Measurements from ENCODE around the gene LRRC4B. TPM values are rescaled to one million over a fixed set of nuclear protein-coding genes. Genes with fewer than 3 reads are reported as not detected.

The LRRC4B gene
- total and polyA plus RNA-seq, 2 of the 4 experiments (the other 2 are of a cell fraction) = 0.03 TPM; not detected in 1

GRCh38 chr19:50520822-50521465 lies 47.3 kb downstream of the LRRC4B start:
- Histone ChIP-seq H4K8ac (ENCODE audit: low read depth in 2 of 2, low read length in 2 of 2) (no peak overlapping the region), H3K4me3 (ENCODE audit: insufficient read depth, low read depth, low read length) (no peak overlapping the region), H2AFZ (replicated peaks; ENCODE audit: low read length, poor library complexity) (no peak overlapping the region), H2BK5ac (ENCODE audit: low read depth, low read length, poor library complexity, severe bottlenecking) (no peak overlapping the region), H4K91ac (ENCODE audit: insufficient read depth, low read depth, low read length) (no peak overlapping the region), H2AK9ac (replicated peaks; ENCODE audit: low read depth, low read length, poor library complexity) (no peak overlapping the region), H2BK15ac (ENCODE audit: low read depth, low read length) (no peak overlapping the region), H3K79me1 (ENCODE audit: low read depth in 1 of 2, low read length in 2 of 2) (no peaks in the 10 kb centered on the region), H3K27me3 (ENCODE audit: control insufficient read depth, insufficient read depth, low read length) (no peaks in the 10 kb centered on the region), H3K23ac (ENCODE audit: low read depth, low read length) (no peak overlapping the region), H3K56ac (ENCODE audit: extremely low read depth, insufficient read depth, low read length) (no peak overlapping the region), H3K36me3 (ENCODE audit: control insufficient read depth, insufficient read depth, low read length) (no peaks in the 10 kb centered on the region), H3K14ac (replicated peaks; ENCODE audit: low read depth, low read length) (no peak overlapping the region), H3K27ac (ENCODE audit: insufficient read depth, low read length) (no peak overlapping the region), H3K9me3 (ENCODE audit: control insufficient read depth, insufficient read depth, low read length) (no peaks in the 10 kb centered on the region), H2BK20ac (ENCODE audit: low read depth, low read length) (no peak overlapping the region), H2AK5ac (ENCODE audit: low read depth, low read length) (no peak overlapping the region), H3K9ac (ENCODE audit: low read depth, low read length) (no peak overlapping the region), H3K9me1 (ENCODE audit: insufficient read depth, low read length) (no peaks in the 10 kb centered on the region), H2BK120ac (ENCODE audit: low read depth, low read length) (no peak overlapping the region), H4K20me1 (ENCODE audit: insufficient read depth, low read length) (no peaks in the 10 kb centered on the region), H3K4me2 (ENCODE audit: low read depth, low read length) (no peak overlapping the region), H3K18ac (ENCODE audit: low read depth, low read length) (no peak overlapping the region), H4K5ac (ENCODE audit: low read depth, low read length) (no peak overlapping the region), H3K4ac (ENCODE audit: low read depth, low read length) (no peak overlapping the region), H3K4me1 (ENCODE audit: control insufficient read depth, insufficient read depth, low read length) (no peaks in the 10 kb centered on the region)
- POLR2A ChIA-PET (ENCODE audit: unreplicated experiment) = no interaction called here
- dilution Hi-C loops (cut with HindIII; ENCODE audit: low sequenced_read_pairs, unreplicated experiment) = no loop called here
- CTCF ChIA-PET = no interaction called here
- DNase-seq (no peak), ATAC-seq (ENCODE audit: low read depth) (no peak)
- intact Hi-C loops (cut with micrococcal nuclease) = no loop called here
- in situ Hi-C loops (cut with MboI; ENCODE audit: low sequenced_read_pairs) = no loop called here
- 84% methylated on average over 12 of the region's 17 CpGs; no CpG with 5 or more reads in 1 of the 2 experiments for WGBS, 2 experiments (ENCODE audit: extremely low coverage in 2 of 2, insufficient read length in 1 of 2)
- TF ChIP-seq BHLHE40 (IDR thresholded peaks at IDR 0.05; ENCODE audit: low read depth, low read length) (no peak), ELK1 (IDR thresholded peaks at IDR 0.05; ENCODE audit: borderline replicate concordance, low read depth, low read length) (no peak), CHD1 (IDR thresholded peaks at IDR 0.05; ENCODE audit: low read depth, low read length) (no peak), NFE2L2 (IDR thresholded peaks at IDR 0.05; ENCODE audit: low read depth, low read length) (no peak), RAD21 (IDR thresholded peaks at IDR 0.05; ENCODE audit: low read length) (no peak), MXI1 (IDR thresholded peaks at IDR 0.05; ENCODE audit: borderline replicate concordance, low read depth, low read length) (no peak), CEBPB (IDR thresholded peaks at IDR 0.05; ENCODE audit: low read depth, low read length) (no peak), USF2 (IDR thresholded peaks at IDR 0.05; ENCODE audit: low read depth, low read length) (no peak), RFX5 (IDR thresholded peaks at IDR 0.05; ENCODE audit: low read depth, low read length) (no peak), RCOR1 (IDR thresholded peaks at IDR 0.05; ENCODE audit: insufficient replicate concordance, low read length) (no peak), MAZ (IDR thresholded peaks at IDR 0.05; ENCODE audit: borderline replicate concordance, low read depth, low read length) (no peak), MAFK (IDR thresholded peaks at IDR 0.05; ENCODE audit: low read depth, low read length) (no peak), FOS (IDR thresholded peaks at IDR 0.05; ENCODE audit: low read depth, low read length) (no peak), CTCF (conservative IDR thresholded peaks at IDR 0.05; ENCODE audit: low read depth, low read length) (no peak)
- BruUV-seq (replicated peaks) = no TSS peak

Data from IMR-90 (cell line).